NB4 (cell line): ENCODE measurements around the gene UPB1.

Experiments
- CTCF ChIP-seq: IDR thresholded peaks from one replicate; pipeline ENCODE4 v1.5.1; 2012; ENCODE audit warnings: low read depth, low read length
- MAX ChIP-seq: IDR thresholded peaks from 2 replicates; pipeline ENCODE4 v1.6.1; 2011; ENCODE audit warnings: low read depth, low read length

- TF ChIP-seq CTCF (no peak), MAX (no peak)
Measured at GRCh38 chr22:24529898-24530297, 34.8 kb downstream of the UPB1 start.
